Epithelial cell of esophagus (primary cell): Measurements from ENCODE around the gene CENPP.

ENCODE experiments used
- DNase-seq: peaks from one replicate; pipeline ENCODE4 v3.0.0; 2010; ENCODE audit warnings: low read depth
- H3K4me3 ChIP-seq: 2 replicates; pipeline ENCODE4 v1.5.1; 2011; ENCODE audit warnings: mild to moderate bottlenecking, low read length, control low read depth
- CTCF ChIP-seq: IDR thresholded peaks from 2 replicates; pipeline ENCODE4 v1.5.1; 2011; ENCODE audit warnings: low read depth, mild to moderate bottlenecking, low read length, control low read depth, inconsistent platforms; ENCODE audit not compliant: insufficient read depth; ENCODE audit errors: missing control alignments

Gene CENPP

DNA sequence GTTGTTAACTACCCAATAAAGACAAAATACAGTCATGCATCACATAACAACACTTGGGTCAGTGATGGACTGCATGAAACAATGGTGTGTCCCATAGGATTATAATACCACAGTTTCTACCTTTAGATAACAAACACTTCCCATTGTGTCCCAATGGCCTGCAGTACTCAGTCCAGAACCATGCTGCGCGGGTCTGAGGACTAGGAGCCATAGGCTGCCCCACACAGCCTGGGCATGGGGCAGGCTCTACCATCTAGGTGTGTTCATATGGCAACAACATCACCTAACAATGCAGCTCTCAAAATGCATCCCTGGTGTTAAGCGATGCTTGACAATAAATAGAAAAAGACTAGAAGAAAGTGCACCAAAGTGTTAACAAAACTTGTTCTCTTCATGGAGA is 337.4 kb downstream of the CENPP start:
- H3K4me3 ChIP-seq = no peak overlapping the region
- DNase-seq = no peak
- no peak for TF ChIP-seq CTCF

DNA sequence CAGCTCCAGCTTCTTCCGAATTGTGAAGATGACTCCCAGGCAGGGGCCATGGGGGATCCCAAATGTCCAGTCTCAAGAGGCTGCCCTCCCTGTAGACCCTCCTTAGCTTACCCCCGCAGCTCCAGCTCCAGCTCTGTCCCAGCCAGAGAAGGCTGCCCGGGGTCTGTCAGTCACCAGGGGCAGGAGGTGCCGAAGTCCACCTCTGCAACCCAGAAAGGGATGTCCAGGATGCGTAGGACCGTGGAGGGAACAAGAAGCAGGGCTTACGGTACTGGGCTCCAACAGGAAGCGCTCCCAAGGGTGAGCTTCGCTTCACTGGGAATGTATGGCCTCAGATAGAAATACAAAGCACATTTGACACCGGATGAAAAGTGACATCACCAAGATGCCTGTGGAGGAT is 338.2 kb downstream of the CENPP start:
- H3K4me3 ChIP-seq = no peak overlapping the region
- TF ChIP-seq CTCF = no peak
- no peak for DNase-seq

DNA sequence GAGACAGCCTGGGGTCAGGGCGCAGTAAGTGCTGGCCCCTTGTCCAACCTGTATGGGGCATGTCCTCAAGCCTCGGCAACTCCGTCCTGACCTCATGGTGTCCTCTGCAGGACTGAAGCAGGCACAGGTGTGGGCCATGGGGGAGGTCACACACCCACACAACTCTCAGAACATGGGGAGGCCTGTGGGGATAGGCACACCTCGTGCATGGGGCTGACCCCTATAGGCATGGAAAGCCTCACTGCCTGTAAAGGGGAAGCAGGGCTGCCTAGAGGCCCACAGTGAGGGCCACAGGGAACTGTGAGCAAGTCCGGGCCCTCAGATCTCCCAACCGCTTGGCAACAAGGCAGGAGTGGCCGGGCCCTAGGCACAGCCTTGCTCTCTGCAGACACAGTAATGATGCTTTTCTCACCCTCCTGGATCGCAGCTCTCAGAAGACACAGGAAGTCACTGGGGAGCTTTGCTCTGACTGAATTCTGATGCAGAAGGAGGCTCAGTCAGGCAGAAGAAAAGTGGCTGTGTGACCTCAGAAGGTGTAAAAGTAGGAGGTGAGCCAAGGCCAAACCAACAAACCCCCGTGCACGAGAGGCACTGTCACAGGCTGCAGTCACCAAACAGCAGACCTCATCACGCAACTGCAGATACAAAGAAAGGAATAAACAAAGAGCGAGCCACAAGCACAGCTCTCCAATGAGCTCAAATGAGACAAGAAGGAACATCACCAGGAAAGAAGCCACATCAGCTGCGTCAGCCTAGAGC is 338.8 kb downstream of the CENPP start:
- no peak for DNase-seq
- no peak overlapping the region for H3K4me3 ChIP-seq
- no peak for TF ChIP-seq CTCF

- DNase-seq = no peak
- TF ChIP-seq CTCF = no peak
- H3K4me3 ChIP-seq = no peak overlapping the region
Measured at GRCh38 chr9:92665836-92666235, 340.1 kb downstream of the CENPP start.

GRCh38 chr9:92666236-92666635 is 340.5 kb downstream of the CENPP start:
- no peak for DNase-seq
- no peak for TF ChIP-seq CTCF
- no peak overlapping the region for H3K4me3 ChIP-seq

DNA sequence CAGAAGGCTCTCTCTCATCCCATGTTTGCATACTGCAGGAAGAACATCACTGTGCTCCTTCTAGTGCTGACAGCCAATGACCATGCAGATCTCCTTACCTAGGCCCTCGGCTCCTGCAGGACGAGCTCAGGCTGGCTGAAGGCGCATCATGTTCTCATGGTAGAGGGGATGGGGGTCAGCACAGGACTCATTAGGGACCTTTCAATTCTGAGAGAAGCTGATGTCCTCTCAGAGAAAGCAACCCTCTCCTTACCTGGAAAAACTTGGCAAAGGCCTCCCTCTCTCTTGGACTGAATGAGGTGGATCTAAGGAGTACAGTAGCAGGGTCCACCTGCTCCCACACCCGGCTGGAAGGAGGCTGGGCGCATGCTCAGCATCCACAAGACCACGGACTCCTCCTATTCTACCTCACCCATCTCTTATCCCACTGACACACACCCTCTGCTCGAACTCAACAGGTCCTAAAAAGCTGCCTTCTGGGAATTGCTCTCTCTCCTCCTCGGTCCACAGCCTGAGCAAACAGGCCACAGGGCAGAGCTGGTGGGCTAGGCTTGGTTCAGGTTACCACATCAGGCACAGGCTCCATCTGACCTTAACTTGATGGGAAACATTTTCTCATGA is 341.3 kb downstream of the CENPP start:
- DNase-seq = no peak
- H3K4me3 ChIP-seq = no peak overlapping the region
- no peak for TF ChIP-seq CTCF

GRCh38 chr9:92668746-92669526 is 343.2 kb downstream of the CENPP start:
- TF ChIP-seq CTCF = no peak
- H3K4me3 ChIP-seq = peak overlapping the region; percentile 85
- DNase-seq = peak; percentile 79
